ENCODE results near the gene CTU2.
"Not testable (repeated sequence)": the region's sequence is repeated elsewhere in the genome, so short reads cannot be mapped to it uniquely, and the experiment has no call there.

The CTU2 gene

GRCh38 chr16:88706229-88706964 lies at the start of gene CTU2, which contains the start of gene RNF166:
Gene CTU2, plus strand, starts transcription at chr16:88706503. Its CDS starts 28 bp downstream, at chr16:88706531.
Gene RNF166, minus strand, starts transcription at chr16:88706408. Its CDS starts 83 bp downstream, at chr16:88706325.
- DNase-seq (ENCODE audit: low read depth in 3 of 3): peak; percentile 83 to 93 (median 86)

GRCh38 chr16:88657371-88657770 lies 48.9 kb upstream of the CTU2 start:
- no peak for DNase-seq (ENCODE audit: low read depth in 3 of 3)

GRCh38 chr16:88658714-88659113 lies 47.6 kb upstream of the CTU2 start:
- DNase-seq (ENCODE audit: low read depth in 3 of 3): no peak

- no peak for DNase-seq (ENCODE audit: low read depth in 3 of 3)
These were observed 47.1 kb upstream of the CTU2 start for GRCh38 chr16:88659160-88659559.

- no peak for DNase-seq (ENCODE audit: low read depth in 3 of 3)
These were observed 44.8 kb upstream of the CTU2 start for GRCh38 chr16:88661468-88661867.

- DNase-seq (ENCODE audit: low read depth in 3 of 3): no peak
These were observed 44.0 kb upstream of the CTU2 start for GRCh38 chr16:88662222-88662842.

- DNase-seq (ENCODE audit: low read depth in 3 of 3): peak; percentile 89 to 94 (median 93)
These were observed 43.3 kb upstream of the CTU2 start, which contains the start of gene MVD for GRCh38 chr16:88662843-88663606. Gene MVD, minus strand, starts transcription at chr16:88663091. Its CDS starts 11 bp downstream, at chr16:88663080.

- DNase-seq (ENCODE audit: low read depth in 3 of 3): no peak
These were observed 41.2 kb upstream of the CTU2 start for GRCh38 chr16:88665148-88665547.

- DNase-seq (ENCODE audit: low read depth in 3 of 3): no peak
These were observed 40.7 kb upstream of the CTU2 start for GRCh38 chr16:88665570-88665969.

GRCh38 chr16:88667461-88667860 lies 38.8 kb upstream of the CTU2 start:
- no peak for DNase-seq (ENCODE audit: low read depth in 3 of 3)

- DNase-seq (ENCODE audit: low read depth in 3 of 3): not testable (repeated sequence)
These were observed 36.8 kb upstream of the CTU2 start for GRCh38 chr16:88669493-88669892.

GRCh38 chr16:88669980-88670379 lies 36.3 kb upstream of the CTU2 start:
- no peak for DNase-seq (ENCODE audit: low read depth in 3 of 3)

- no peak for DNase-seq (ENCODE audit: low read depth in 3 of 3)
These were observed 34.5 kb upstream of the CTU2 start for GRCh38 chr16:88671806-88672205.

GRCh38 chr16:88672776-88673175 lies 33.5 kb upstream of the CTU2 start:
- no peak for DNase-seq (ENCODE audit: low read depth in 3 of 3)

GRCh38 chr16:88673716-88674379 lies 32.5 kb upstream of the CTU2 start:
- DNase-seq (ENCODE audit: low read depth in 3 of 3): no peak

- DNase-seq (ENCODE audit: low read depth in 3 of 3): no peak
These were observed 29.6 kb upstream of the CTU2 start for GRCh38 chr16:88676502-88677242.

- no peak for DNase-seq (ENCODE audit: low read depth in 3 of 3)
These were observed 28.6 kb upstream of the CTU2 start for GRCh38 chr16:88677721-88678120.

- no peak for DNase-seq (ENCODE audit: low read depth in 3 of 3)
These were observed 27.9 kb upstream of the CTU2 start for GRCh38 chr16:88678224-88678979.

- DNase-seq (ENCODE audit: low read depth in 3 of 3): no peak
These were observed 25.7 kb upstream of the CTU2 start for GRCh38 chr16:88680554-88681083.

- DNase-seq (ENCODE audit: low read depth in 3 of 3): no peak
These were observed 25.1 kb upstream of the CTU2 start for GRCh38 chr16:88681084-88681680.
